ENCODE results near the gene ELOA.
A peak's percentile ranks its signal among the peaks of the same experiment; 100 is the strongest.

ELOA gene

DNA sequence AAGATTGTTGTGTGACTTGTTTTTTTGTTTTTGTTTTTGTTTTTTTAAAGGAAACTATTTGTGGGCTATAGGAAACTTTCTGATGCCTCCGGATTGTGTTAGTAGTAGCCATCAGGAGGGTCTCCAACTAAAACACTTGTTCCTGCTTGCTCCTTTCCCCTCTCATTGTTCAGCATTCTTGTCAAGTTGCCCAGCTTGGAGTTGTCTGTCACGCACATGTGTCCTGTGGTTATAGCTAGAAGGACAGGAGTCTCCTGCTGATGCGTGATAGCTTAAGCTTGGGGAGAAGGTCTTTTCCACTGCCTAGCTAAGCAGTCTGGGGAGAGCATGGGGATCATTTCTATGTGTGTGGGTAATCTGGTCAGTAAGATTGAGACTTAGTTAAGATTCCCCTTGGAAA is 44.4 kb downstream of the ELOA start:
- peaks cover 27 to 62% of the 10 kb centered on the region in 2 experiments for H3K36me3 ChIP-seq (ENCODE audit: control insufficient read depth in 2 of 2, insufficient read depth in 1 of 2, low read length in 2 of 2)
- no peaks in the 10 kb centered on the region for H3K9me3 ChIP-seq (ENCODE audit: control insufficient read depth, insufficient read depth, low read depth, low read length)
- no peak overlapping the region for H3K4me3 ChIP-seq (ENCODE audit: low read depth, low read length)
- no peak for TF ChIP-seq ZNF585B (tag by site-specific recombination; IDR thresholded peaks at IDR 0.05)
- TF ChIP-seq ZNF184 (tag by site-specific recombination; IDR thresholded peaks at IDR 0.05): no peak
- TF ChIP-seq ZNF311 (tag by site-specific recombination; IDR thresholded peaks at IDR 0.05; ENCODE audit: borderline replicate concordance): no peak
- TF ChIP-seq ZNF555 (tag by site-specific recombination; conservative IDR thresholded peaks at IDR 0.05): no peak
- TF ChIP-seq ZBTB21 (tag by site-specific recombination; IDR thresholded peaks at IDR 0.05): no peak
- TF ChIP-seq, protein P1, sequence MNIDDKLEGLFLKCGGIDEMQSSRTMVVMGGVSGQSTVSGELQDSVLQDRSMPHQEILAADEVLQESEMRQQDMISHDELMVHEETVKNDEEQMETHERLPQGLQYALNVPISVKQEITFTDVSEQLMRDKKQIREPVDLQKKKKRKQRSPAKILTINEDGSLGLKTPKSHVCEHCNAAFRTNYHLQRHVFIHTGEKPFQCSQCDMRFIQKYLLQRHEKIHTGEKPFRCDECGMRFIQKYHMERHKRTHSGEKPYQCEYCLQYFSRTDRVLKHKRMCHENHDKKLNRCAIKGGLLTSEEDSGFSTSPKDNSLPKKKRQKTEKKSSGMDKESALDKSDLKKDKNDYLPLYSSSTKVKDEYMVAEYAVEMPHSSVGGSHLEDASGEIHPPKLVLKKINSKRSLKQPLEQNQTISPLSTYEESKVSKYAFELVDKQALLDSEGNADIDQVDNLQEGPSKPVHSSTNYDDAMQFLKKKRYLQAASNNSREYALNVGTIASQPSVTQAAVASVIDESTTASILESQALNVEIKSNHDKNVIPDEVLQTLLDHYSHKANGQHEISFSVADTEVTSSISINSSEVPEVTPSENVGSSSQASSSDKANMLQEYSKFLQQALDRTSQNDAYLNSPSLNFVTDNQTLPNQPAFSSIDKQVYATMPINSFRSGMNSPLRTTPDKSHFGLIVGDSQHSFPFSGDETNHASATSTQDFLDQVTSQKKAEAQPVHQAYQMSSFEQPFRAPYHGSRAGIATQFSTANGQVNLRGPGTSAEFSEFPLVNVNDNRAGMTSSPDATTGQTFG (tag by site-specific recombination; IDR thresholded peaks at IDR 0.05; ENCODE audit: borderline replicate concordance): no peak
- TF ChIP-seq, protein P2, sequence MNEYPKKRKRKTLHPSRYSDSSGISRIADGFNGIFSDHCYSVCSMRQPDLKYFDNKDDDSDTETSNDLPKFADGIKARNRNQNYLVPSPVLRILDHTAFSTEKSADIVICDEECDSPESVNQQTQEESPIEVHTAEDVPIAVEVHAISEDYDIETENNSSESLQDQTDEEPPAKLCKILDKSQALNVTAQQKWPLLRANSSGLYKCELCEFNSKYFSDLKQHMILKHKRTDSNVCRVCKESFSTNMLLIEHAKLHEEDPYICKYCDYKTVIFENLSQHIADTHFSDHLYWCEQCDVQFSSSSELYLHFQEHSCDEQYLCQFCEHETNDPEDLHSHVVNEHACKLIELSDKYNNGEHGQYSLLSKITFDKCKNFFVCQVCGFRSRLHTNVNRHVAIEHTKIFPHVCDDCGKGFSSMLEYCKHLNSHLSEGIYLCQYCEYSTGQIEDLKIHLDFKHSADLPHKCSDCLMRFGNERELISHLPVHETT (tag by site-specific recombination; IDR thresholded peaks at IDR 0.05): no peak
- TF ChIP-seq ZNF560 (tag by site-specific recombination; IDR thresholded peaks at IDR 0.05; ENCODE audit: borderline replicate concordance): no peak
- TF ChIP-seq, protein P3, sequence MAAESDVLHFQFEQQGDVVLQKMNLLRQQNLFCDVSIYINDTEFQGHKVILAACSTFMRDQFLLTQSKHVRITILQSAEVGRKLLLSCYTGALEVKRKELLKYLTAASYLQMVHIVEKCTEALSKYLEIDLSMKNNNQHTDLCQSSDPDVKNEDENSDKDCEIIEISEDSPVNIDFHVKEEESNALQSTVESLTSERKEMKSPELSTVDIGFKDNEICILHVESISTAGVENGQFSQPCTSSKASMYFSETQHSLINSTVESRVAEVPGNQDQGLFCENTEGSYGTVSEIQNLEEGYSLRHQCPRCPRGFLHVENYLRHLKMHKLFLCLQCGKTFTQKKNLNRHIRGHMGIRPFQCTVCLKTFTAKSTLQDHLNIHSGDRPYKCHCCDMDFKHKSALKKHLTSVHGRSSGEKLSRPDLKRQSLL (tag by site-specific recombination; IDR thresholded peaks at IDR 0.05): no peak
- no peak for TF ChIP-seq ZNF354C (tag by site-specific recombination; IDR thresholded peaks at IDR 0.05; ENCODE audit: borderline replicate concordance, low read depth)
- TF ChIP-seq, protein P4, sequence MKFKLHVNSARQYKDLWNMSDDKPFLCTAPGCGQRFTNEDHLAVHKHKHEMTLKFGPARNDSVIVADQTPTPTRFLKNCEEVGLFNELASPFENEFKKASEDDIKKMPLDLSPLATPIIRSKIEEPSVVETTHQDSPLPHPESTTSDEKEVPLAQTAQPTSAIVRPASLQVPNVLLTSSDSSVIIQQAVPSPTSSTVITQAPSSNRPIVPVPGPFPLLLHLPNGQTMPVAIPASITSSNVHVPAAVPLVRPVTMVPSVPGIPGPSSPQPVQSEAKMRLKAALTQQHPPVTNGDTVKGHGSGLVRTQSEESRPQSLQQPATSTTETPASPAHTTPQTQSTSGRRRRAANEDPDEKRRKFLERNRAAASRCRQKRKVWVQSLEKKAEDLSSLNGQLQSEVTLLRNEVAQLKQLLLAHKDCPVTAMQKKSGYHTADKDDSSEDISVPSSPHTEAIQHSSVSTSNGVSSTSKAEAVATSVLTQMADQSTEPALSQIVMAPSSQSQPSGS (tag by site-specific recombination; IDR thresholded peaks at IDR 0.05; ENCODE audit: low read depth): no peak
- no peak for TF ChIP-seq ZNF548 (tag by site-specific recombination; IDR thresholded peaks at IDR 0.05)
- TF ChIP-seq, protein P5, sequence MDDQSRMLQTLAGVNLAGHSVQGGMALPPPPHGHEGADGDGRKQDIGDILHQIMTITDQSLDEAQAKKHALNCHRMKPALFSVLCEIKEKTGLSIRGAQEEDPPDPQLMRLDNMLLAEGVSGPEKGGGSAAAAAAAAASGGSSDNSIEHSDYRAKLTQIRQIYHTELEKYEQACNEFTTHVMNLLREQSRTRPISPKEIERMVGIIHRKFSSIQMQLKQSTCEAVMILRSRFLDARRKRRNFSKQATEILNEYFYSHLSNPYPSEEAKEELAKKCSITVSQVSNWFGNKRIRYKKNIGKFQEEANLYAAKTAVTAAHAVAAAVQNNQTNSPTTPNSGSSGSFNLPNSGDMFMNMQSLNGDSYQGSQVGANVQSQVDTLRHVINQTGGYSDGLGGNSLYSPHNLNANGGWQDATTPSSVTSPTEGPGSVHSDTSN (CRISPR knock-in tag; IDR thresholded peaks at IDR 0.05): no peak
- no peak for TF ChIP-seq ZNF174 (tag by site-specific recombination; IDR thresholded peaks at IDR 0.05)
- no peak for TF ChIP-seq ZFP37 (tag by site-specific recombination; IDR thresholded peaks at IDR 0.05)
- peaks cover 9% of the 10 kb centered on the region; the same call in 1 of the 2 replicates for H3K4me1 ChIP-seq (ENCODE audit: control insufficient read depth, insufficient read depth, low read length)
- ChIA-PET POLR2A (interaction anchor here (0.7 to 8.9 kb wide), 2 partner anchors 9 to 717 kb away, joined by 3 to 101 read pairs; partner anchors contain the start of gene PITHD1), CTCF (interaction anchor here (1.3 to 1.5 kb wide), 2 partner anchors 22 to 67 kb away, joined by 4 read pairs; no protein-coding TSS in a partner anchor)
- H3K27ac ChIP-seq (ENCODE audit: extremely low read depth, low read depth, low read length): no peak overlapping the region

DNA sequence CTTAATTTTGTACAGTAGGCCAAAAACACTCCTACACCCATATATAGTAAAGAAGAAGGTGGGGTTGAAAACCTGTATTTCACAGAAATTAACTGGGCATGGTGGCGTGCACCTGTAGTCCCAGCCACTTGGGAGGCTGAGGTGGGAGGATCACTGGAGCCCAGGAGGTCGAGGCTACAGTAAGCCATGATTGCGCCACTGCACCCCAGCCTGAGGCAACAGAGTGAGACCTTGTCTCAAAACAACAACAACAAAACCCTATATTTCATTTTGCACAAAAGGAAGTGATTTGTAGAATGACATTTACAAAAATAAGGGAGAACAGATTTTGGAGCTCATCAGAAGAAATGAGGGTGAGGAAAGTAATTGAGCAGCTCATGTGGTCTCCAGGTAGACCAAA is 45.4 kb downstream of the ELOA start:
- peaks cover 9% of the 10 kb centered on the region; the same call in 1 of the 2 replicates for H3K4me1 ChIP-seq (ENCODE audit: control insufficient read depth, insufficient read depth, low read length)
- no peak overlapping the region for H3K4me3 ChIP-seq (ENCODE audit: low read depth, low read length)
- ChIA-PET POLR2A (interaction anchor here (0.7 to 8.9 kb wide), 3 partner anchors 10 to 716 kb away, joined by 3 to 101 read pairs (median 4); partner anchors contain the start of gene PITHD1), CTCF (interaction anchor here (1.5 kb wide), 1 partner anchor 21 kb away, joined by 4 read pairs; no protein-coding TSS in a partner anchor)
- H3K27ac ChIP-seq (ENCODE audit: extremely low read depth, low read depth, low read length): 0 out of 2 replicates have a peak overlapping the region, but pooled peaks have one; percentile 11
- no peaks in the 10 kb centered on the region for H3K9me3 ChIP-seq (ENCODE audit: control insufficient read depth, insufficient read depth, low read depth, low read length)
- TF ChIP-seq ZNF624 (tag by site-specific recombination; IDR thresholded peaks at IDR 0.05) (no peak), ZNF366 (tag by site-specific recombination; conservative IDR thresholded peaks at IDR 0.05) (no peak)
- H3K36me3 ChIP-seq (ENCODE audit: control insufficient read depth in 2 of 2, insufficient read depth in 1 of 2, low read length in 2 of 2): peaks cover 21 to 67% of the 10 kb centered on the region in 2 experiments
